GM12873 (cell line): ENCODE results near the gene TPM4.

ENCODE experiments used
- TF ChIP-seq, protein P1 (sequence below): IDR thresholded peaks from 2 replicates; pipeline ENCODE4 v1.5.1; 2012; ENCODE audit warnings: low read depth, mild to moderate bottlenecking, moderate library complexity, low read length, control low read depth; ENCODE audit not compliant: insufficient read depth; ENCODE audit errors: missing control alignments

TPM4 gene

DNA sequence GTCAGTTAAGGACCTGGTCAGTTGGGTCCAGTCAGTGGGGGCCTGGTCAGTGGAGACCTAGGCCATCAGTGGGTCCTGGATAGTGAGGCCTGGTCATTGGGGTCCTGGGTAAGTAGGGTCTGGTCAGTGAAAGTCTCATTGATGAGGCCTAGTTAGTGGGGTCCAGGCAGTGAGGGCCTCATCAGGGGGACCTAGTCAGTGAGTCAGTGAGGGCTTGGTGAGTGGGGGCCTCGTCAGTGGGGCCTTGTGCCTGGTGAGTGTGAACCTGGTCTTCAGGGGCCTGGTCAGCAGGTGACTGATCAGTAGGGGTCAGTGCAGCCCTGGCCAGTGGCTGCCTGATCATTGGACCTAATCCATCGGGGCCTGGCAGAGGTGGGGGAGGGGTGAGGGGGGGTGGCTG, 42.6 kb upstream of the TPM4 start:
- TF ChIP-seq, protein P1, sequence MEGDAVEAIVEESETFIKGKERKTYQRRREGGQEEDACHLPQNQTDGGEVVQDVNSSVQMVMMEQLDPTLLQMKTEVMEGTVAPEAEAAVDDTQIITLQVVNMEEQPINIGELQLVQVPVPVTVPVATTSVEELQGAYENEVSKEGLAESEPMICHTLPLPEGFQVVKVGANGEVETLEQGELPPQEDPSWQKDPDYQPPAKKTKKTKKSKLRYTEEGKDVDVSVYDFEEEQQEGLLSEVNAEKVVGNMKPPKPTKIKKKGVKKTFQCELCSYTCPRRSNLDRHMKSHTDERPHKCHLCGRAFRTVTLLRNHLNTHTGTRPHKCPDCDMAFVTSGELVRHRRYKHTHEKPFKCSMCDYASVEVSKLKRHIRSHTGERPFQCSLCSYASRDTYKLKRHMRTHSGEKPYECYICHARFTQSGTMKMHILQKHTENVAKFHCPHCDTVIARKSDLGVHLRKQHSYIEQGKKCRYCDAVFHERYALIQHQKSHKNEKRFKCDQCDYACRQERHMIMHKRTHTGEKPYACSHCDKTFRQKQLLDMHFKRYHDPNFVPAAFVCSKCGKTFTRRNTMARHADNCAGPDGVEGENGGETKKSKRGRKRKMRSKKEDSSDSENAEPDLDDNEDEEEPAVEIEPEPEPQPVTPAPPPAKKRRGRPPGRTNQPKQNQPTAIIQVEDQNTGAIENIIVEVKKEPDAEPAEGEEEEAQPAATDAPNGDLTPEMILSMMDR = no peak

DNA sequence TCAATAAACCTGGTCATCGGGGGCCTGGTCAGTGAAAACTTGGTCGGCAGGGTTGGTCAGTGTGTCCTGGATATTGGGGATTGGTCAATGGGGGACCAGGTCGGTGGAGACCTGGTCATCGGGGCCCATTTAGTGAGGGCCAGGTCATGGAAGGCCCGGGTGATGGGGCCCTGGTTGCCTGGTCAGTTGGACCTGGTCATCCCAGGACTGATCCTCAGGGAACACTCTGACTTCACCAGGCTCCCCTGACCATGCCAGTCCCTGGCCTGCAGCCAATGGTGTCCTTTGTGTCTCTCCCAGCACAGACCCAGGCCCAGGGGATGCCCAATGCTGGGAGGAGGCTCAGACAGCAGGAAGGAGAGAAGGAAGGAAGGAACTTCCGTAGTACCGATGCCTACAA, 42.1 kb upstream of the TPM4 start:
- TF ChIP-seq, protein P1 = no peak

DNA sequence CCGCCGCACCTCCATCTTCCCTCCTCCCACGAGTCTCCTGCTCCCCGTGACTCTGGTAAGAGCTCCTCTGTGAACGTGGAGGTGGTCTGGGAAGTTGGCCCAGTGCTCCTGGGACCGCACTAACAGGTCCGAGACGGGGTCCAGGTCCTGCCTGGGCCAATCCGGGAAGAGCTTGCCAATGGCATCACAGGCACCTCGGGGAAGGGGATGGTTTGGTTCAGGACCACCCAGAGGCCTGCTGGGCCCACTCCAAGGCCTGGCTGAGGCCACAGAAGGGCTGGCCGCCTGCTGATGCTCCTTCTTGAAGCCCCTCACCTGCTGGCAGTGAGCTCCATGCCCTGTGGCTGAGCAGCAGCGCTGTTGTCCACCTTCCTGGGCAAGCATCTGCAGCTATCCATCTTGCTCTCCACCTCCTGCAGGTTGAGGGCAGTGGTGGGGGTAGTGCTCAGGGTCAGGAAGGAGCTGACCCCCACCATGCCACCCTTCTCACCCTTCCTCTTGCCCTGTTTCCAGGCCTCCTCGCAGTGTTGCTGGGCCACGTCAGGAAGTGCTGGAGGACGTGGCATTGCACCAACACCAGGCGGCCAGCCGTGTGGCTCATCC, 41.2 kb upstream of the TPM4 start:
- TF ChIP-seq, protein P1 = no peak

- TF ChIP-seq, protein P1 = no peak
Measured at GRCh38 chr19:16035601-16036297, 40.5 kb upstream of the TPM4 start.

DNA sequence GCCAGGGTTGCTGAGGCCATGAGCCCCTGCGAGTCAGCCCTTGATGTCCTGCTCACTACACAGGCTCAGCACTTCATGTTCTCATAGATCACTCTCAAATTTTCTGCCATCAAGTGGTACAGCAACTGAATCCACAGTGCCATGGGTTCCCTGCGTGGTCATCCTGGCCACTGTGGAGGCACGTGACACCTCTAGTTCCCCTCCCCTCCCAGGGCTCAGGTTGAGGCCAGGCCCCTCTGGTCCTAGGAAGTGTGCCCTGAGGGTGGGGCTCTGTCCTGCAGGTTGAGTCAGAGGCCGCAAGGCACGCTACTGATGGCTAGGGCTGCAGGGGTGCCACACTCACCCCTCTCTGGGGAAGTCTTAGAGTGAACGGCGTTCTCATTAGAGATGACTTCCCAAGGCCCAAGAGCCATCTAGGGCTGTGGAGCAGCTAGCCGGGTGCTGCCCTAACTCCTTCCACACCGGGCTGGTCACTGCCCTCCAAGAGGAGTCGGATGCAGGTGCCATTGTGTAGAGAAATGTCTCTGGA, 39.8 kb upstream of the TPM4 start:
- TF ChIP-seq, protein P1 = no peak

DNA sequence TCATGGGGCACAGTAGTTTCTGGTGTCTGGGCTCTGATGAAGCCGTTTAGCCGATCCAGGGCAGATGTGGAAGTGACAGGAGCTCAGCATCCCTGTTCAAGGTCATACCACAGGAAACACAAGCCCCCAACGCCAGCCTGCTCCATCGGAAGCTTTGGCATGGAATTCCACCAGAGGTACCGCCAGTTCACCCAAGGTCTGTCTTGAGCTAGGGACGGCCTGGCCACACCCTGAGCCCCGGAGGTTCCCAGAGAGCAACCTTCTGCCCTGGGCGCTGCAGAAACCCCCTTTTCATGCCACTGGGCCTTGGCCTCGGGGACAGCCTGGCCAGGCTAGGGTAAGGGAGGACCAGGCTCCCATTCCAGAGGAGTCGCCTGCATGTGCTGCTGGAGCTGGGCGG, 39.4 kb upstream of the TPM4 start:
- TF ChIP-seq, protein P1 = no peak

- TF ChIP-seq, protein P1 = no peak
Measured at GRCh38 chr19:16037424-16038195, 38.7 kb upstream of the TPM4 start.
